ENCODE results near the gene PIP5K1A. TPM values are rescaled to one million over a fixed set of nuclear protein-coding genes. Genes with fewer than 3 reads are reported as not detected.
A peak's percentile ranks its signal among the peaks of the same experiment; 100 is the strongest.
"Not testable (repeated sequence)": the region's sequence is repeated elsewhere in the genome, so short reads cannot be mapped to it uniquely, and the experiment has no call there.

The PIP5K1A gene
- total RNA-seq, 2 experiments from 2014 or later: 78.6 to 84.3 TPM

- Mint-ChIP-seq H3K9me3 (no peaks in the 10 kb centered on the region), H3K27me3 (no peaks in the 10 kb centered on the region), H3K36me3 (peaks cover 4% of the 10 kb centered on the region), H3K27ac (no peak overlapping the region), H3K4me3 (no peak overlapping the region), H3K4me1 (ENCODE audit: low read depth) (peaks cover 29% of the 10 kb centered on the region)
- intact Hi-C loops (cut with micrococcal nuclease): no loop called here
- CTCF ChIA-PET: interaction anchor here (5.4 kb wide), 1 partner anchor 59 kb away, joined by 32 read pairs; no protein-coding TSS in a partner anchor
- POLR2A ChIA-PET: interaction anchor here (0.6 kb wide), 1 partner anchor 23 kb away, joined by 3 read pairs; no protein-coding TSS in a partner anchor
- no peak for DNase-seq
Observed at GRCh38 chr1:151193304-151193703, 5.0 kb upstream of the PIP5K1A start.

DNA sequence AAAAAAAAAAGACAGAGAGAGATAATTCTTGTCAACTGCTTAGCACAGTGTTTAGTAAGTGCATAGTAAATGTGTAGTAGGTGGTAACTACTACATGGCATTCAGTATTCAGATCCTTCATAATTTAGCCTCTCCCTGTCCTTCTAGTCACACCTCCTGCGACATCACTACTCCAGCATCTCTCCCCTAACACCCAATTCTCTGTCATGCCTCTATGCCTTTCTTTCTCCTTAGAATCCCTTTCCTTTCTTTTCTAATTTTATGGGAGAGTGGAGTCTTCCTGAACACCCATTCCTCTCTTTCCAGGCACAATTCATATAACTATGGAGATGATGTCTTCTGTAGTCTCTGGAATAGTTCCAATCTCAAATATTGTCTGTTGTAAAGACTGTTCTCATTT is 4.5 kb upstream of the PIP5K1A start:
- DNase-seq: no peak
- Mint-ChIP-seq H3K36me3 (peaks cover 8% of the 10 kb centered on the region), H3K4me1 (ENCODE audit: low read depth) (peaks cover 26% of the 10 kb centered on the region), H3K27ac (no peak overlapping the region), H3K9me3 (no peaks in the 10 kb centered on the region), H3K27me3 (no peaks in the 10 kb centered on the region), H3K4me3 (no peak overlapping the region)
- POLR2A ChIA-PET: no interaction called here
- CTCF ChIA-PET: interaction anchor here (0.7 to 5.4 kb wide), 2 partner anchors 58 to 147 kb away, joined by 3 to 32 read pairs; no protein-coding TSS in a partner anchor
- intact Hi-C loops (cut with micrococcal nuclease): no loop called here

- Mint-ChIP-seq H3K36me3 (peaks cover 15% of the 10 kb centered on the region), H3K4me1 (ENCODE audit: low read depth) (peaks cover 29% of the 10 kb centered on the region)
- DNase-seq: peak; percentile 33
- CTCF ChIA-PET: interaction anchor here (0.6 to 5.4 kb wide), 9 partner anchors 38 to 708 kb away, joined by 3 to 32 read pairs (median 4); partner anchors contain the start of genes PSMD4 and TNFAIP8L2
- intact Hi-C loops (cut with micrococcal nuclease): loop anchor here (5.0 kb wide), 5 partner anchors 38 to 262 kb away; partner anchors contain the start of genes PI4KB, POGZ, PSMB4 and RFX5
- not testable (repeated sequence) for H3K27me3 Mint-ChIP-seq, H3K27ac Mint-ChIP-seq, H3K4me3 Mint-ChIP-seq, H3K9me3 Mint-ChIP-seq
- POLR2A ChIA-PET: interaction anchor here (0.6 kb wide), 1 partner anchor 97 kb away, joined by 3 read pairs; no protein-coding TSS in a partner anchor
Observed at GRCh38 chr1:151194894-151195594, 3.3 kb upstream of the PIP5K1A start.

DNA sequence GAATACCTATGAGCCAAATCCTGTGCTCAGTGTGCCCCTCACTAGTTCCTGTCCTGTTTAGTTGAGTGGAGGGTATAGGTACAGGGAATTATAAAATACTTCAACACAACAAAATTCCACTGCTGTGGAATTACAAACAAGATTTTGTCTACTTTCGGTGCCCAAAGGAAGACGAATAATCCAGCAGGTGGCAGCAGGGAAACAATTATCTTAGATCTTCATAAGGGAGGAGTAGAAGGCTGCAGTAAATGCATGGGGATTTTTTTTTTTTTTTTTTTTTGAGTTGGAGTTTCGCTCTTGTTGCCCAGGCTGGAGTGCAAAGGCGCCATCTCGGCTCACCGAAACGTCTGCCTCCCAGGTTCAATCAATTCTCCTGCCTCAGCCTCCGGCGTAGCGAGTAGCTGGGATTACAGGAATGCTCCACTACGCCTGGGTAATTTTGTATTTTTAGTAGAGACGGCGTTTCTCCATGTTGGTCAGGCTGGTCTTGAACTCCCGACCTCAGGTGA is 2.0 kb upstream of the PIP5K1A start:
- Mint-ChIP-seq H3K27me3 (no peaks in the 10 kb centered on the region), H3K4me1 (ENCODE audit: low read depth) (peaks cover 29% of the 10 kb centered on the region), H3K36me3 (peaks cover 17% of the 10 kb centered on the region), H3K9me3 (no peaks in the 10 kb centered on the region), H3K27ac (no peak overlapping the region), H3K4me3 (peak overlapping the region; percentile 47)
- peak; percentile 66 for DNase-seq
- intact Hi-C loops (cut with micrococcal nuclease): loop anchor here (1.0 to 5.0 kb wide), 6 partner anchors 39 to 261 kb away; partner anchors contain the start of genes PI4KB, POGZ, PSMB4 and RFX5
- ChIA-PET POLR2A (no interaction called here), CTCF (interaction anchor here (0.7 to 5.4 kb wide), 3 partner anchors 56 to 145 kb away, joined by 3 to 32 read pairs (median 5); no protein-coding TSS in a partner anchor)

DNA sequence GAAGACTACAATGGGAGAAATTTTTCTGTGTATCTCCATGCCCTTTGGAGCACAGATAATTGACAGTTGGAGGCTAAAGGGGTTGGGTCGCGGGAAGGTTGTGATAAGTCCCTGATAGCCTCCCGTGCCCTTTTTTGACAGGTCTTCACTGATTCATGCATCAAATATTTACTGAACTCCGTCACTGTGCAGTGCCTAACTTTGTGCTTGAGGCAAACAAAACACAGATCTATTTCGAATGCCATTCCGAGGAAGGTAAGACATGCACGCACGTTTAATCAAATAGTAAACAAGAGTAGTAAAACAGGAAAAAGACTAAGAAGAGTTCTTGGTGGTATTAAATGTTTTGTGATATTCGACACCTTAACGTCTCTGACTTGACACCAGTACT is 494 bp upstream of the PIP5K1A start:
- Mint-ChIP-seq H3K27ac (peak overlapping the region; percentile 96), H3K27me3 (no peaks in the 10 kb centered on the region), H3K36me3 (peaks cover 17% of the 10 kb centered on the region), H3K4me3 (peak overlapping the region; percentile 99), H3K9me3 (no peaks in the 10 kb centered on the region), H3K4me1 (ENCODE audit: low read depth) (peaks cover 37% of the 10 kb centered on the region)
- ChIA-PET POLR2A (interaction anchor here (1.1 to 1.8 kb wide), 2 partner anchors 57 to 84 kb away, joined by 7 to 8 read pairs; partner anchors contain the start of gene PSMD4), CTCF (interaction anchor here (1.4 to 1.6 kb wide), 2 partner anchors 54 to 143 kb away, joined by 5 to 6 read pairs; no protein-coding TSS in a partner anchor)
- intact Hi-C loops (cut with micrococcal nuclease): loop anchor here (1.0 to 5.0 kb wide), 10 partner anchors 8 to 259 kb away; partner anchors contain the start of genes CDC42SE1, LYSMD1, PI4KB and POGZ
- no peak for DNase-seq

- intact Hi-C loops (cut with micrococcal nuclease): loop anchor here (2.0 to 5.0 kb wide), 6 partner anchors 43 to 257 kb away; partner anchors contain the start of genes CDC42SE1, PI4KB, POGZ and PSMB4
- Mint-ChIP-seq H3K4me3 (peak overlapping the region; percentile 99), H3K9me3 (no peaks in the 10 kb centered on the region), H3K4me1 (ENCODE audit: low read depth) (peaks cover 45% of the 10 kb centered on the region), H3K27me3 (no peaks in the 10 kb centered on the region), H3K27ac (peak overlapping the region; percentile 96), H3K36me3 (peaks cover 17% of the 10 kb centered on the region)
- peak; percentile 47 for DNase-seq
- ChIA-PET POLR2A (interaction anchor here (0.9 to 1.8 kb wide), 6 partner anchors 10 to 82 kb away, joined by 3 to 11 read pairs (median 4); partner anchors contain the start of genes PSMD4 and VPS72), CTCF (interaction anchor here (0.7 to 2.0 kb wide), 6 partner anchors 10 to 141 kb away, joined by 3 to 10 read pairs (median 5); partner anchors contain the start of gene VPS72)
Observed at GRCh38 chr1:151199873-151200581, 1.7 kb downstream of the PIP5K1A start.

GRCh38 chr1:151205381-151205965 is 7.1 kb downstream of the PIP5K1A start:
- H3K4me3 Mint-ChIP-seq; H3K9me3 Mint-ChIP-seq; DNase-seq; intact Hi-C loops (cut with micrococcal nuclease); H3K27me3 Mint-ChIP-seq: not testable (repeated sequence)
- CTCF ChIA-PET: interaction anchor here (1.5 kb wide), 1 partner anchor 46 kb away, joined by 7 read pairs; no protein-coding TSS in a partner anchor
- Mint-ChIP-seq H3K27ac (peak overlapping the region; percentile 23), H3K4me1 (ENCODE audit: low read depth) (peaks cover 25% of the 10 kb centered on the region), H3K36me3 (peaks cover 12% of the 10 kb centered on the region)
- POLR2A ChIA-PET: interaction anchor here (1.2 kb wide), 1 partner anchor 76 kb away, joined by 3 read pairs; no protein-coding TSS in a partner anchor

- intact Hi-C loops (cut with micrococcal nuclease): no loop called here
- no peaks in the 10 kb centered on the region for H3K27me3 Mint-ChIP-seq
- DNase-seq: no peak
- no peaks in the 10 kb centered on the region for H3K9me3 Mint-ChIP-seq
- H3K4me3 Mint-ChIP-seq: no peak overlapping the region
- POLR2A ChIA-PET: interaction anchor here (1.3 kb wide), 1 partner anchor 71 kb away, joined by 3 read pairs; the partner anchor contains the start of gene ZNF687
- H3K36me3 Mint-ChIP-seq: peaks cover 26% of the 10 kb centered on the region
- H3K27ac Mint-ChIP-seq: peak overlapping the region; percentile 8
- H3K4me1 Mint-ChIP-seq (ENCODE audit: low read depth): peaks cover 25% of the 10 kb centered on the region
- CTCF ChIA-PET: no interaction called here
Observed at GRCh38 chr1:151210830-151211229, 12.5 kb downstream of the PIP5K1A start.

GRCh38 chr1:151211972-151212705 is 13.8 kb downstream of the PIP5K1A start:
- no peaks in the 10 kb centered on the region for H3K27me3 Mint-ChIP-seq
- H3K4me1 Mint-ChIP-seq (ENCODE audit: low read depth): peaks cover 27% of the 10 kb centered on the region
- H3K4me3 Mint-ChIP-seq: no peak overlapping the region
- peak overlapping the region; percentile 16 for H3K27ac Mint-ChIP-seq
- H3K36me3 Mint-ChIP-seq: peaks cover 24% of the 10 kb centered on the region
- intact Hi-C loops (cut with micrococcal nuclease): no loop called here
- CTCF ChIA-PET: interaction anchor here (0.7 to 2.3 kb wide), 3 partner anchors 16 to 188 kb away, joined by 3 to 13 read pairs (median 5); no protein-coding TSS in a partner anchor
- peak; percentile 29 for DNase-seq
- H3K9me3 Mint-ChIP-seq: no peaks in the 10 kb centered on the region
- POLR2A ChIA-PET: interaction anchor here (0.7 to 1.7 kb wide), 4 partner anchors 12 to 70 kb away, joined by 3 to 5 read pairs (median 3); partner anchors contain the start of gene ZNF687

- Mint-ChIP-seq H3K4me1 (ENCODE audit: low read depth) (peaks cover 32% of the 10 kb centered on the region), H3K4me3 (no peak overlapping the region), H3K9me3 (no peaks in the 10 kb centered on the region), H3K36me3 (peaks cover 24% of the 10 kb centered on the region), H3K27me3 (no peaks in the 10 kb centered on the region), H3K27ac (no peak overlapping the region)
- ChIA-PET POLR2A (interaction anchor here (1.2 kb wide), 1 partner anchor 34 kb away, joined by 3 read pairs; no protein-coding TSS in a partner anchor), CTCF (interaction anchor here (2.3 kb wide), 1 partner anchor 113 kb away, joined by 13 read pairs; no protein-coding TSS in a partner anchor)
- intact Hi-C loops (cut with micrococcal nuclease): no loop called here
- DNase-seq: no peak
Observed at GRCh38 chr1:151213560-151213959, 15.2 kb downstream of the PIP5K1A start.

Measured in activated CD4-positive, alpha-beta memory T cell treated with anti-CD3 and anti-CD28 coated beads for 36 hours (primary cell).